GM21515 (cell line): Measurements from ENCODE around the gene MLST8.
"Not testable (repeated sequence)": the region's sequence is repeated elsewhere in the genome, so short reads cannot be mapped to it uniquely, and the experiment has no call there.

ENCODE experiments used
- ATAC-seq: cut with Tn5 transposase; IDR thresholded peaks from one replicate; pipeline ENCODE4 v1.9.1; 2021; ENCODE audit not compliant: unreplicated experiment

Gene MLST8

DNA sequence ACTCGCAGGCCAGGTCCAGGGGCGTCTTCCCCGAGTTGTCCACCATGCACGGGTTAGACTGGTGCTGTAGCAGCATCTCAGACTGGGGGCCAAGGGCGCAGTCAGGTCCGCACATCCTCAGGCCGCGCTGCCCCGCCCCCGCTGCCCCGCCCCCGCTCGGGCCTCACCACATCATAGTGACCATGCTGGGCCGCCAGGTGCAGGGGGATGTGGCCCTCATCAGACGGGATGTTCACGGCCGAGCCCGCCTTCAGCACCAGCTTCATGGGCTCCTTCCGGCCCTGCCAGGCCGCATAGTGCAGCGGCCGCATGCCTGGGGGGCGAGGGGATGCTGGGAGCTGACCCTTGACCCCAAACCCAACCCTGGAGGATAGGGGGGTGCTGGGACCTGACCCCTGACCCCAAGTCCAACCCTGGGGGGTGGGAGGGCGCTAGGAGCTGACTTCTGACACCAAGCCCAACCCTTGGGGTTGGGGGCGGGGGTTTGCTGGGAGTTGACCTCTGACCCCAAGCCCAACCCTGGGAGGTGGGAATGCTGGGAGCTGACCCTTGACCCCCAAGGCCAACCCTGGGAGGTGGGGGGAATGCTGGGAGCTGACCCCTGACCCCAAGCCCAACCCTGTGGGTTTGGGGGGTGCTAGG, 15.9 kb upstream of the MLST8 start:
- no peak for ATAC-seq

DNA sequence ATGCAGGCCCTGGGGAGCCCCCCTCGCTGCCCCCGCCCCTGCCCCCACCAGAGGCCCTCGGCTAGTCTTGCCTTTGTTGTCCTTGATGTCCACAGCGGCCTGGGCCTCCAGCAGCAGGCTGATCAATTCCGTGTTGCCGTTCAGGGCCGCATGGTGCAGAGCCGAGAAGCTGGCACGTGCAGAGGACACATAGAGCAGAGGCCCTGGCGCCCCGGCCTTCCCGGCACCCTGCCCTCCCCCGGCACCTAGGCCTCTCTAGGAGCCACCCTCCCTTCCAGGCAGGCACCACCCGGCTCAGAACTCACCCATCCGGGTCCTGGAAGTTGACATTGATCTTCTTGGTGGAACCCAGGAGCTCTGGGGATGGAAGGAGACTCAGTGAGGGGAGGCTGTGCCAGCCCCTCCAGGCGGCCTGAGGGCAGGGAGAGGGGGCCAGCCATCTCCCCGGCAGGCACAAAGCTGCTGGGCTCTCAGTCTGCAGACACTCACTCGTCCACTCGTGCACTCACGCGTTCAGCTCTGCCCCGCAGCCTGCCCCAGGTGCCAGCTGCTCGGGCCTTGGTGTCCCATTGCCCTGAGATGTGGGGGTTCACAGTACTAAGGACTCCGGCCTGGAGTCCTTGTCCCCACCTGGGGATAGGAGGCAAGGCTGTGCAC, 15.1 kb upstream of the MLST8 start:
- no peak for ATAC-seq

GRCh38 chr16:2190659-2191445, 14.4 kb upstream of the MLST8 start:
- no peak for ATAC-seq

DNA sequence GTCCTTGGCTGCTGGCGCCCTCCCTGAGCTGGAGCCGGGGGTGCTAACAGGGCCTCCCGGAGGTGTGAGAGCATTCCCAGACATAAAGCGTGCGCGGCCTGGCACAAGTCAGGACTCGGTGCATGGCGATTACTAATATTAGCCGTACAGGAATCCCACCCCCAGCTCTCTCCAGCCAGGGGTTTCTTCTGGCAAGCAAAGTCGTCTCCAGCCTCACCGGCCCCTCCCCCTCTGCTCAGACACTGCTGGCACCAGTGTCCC, 13.9 kb upstream of the MLST8 start:
- ATAC-seq, result no peak

DNA sequence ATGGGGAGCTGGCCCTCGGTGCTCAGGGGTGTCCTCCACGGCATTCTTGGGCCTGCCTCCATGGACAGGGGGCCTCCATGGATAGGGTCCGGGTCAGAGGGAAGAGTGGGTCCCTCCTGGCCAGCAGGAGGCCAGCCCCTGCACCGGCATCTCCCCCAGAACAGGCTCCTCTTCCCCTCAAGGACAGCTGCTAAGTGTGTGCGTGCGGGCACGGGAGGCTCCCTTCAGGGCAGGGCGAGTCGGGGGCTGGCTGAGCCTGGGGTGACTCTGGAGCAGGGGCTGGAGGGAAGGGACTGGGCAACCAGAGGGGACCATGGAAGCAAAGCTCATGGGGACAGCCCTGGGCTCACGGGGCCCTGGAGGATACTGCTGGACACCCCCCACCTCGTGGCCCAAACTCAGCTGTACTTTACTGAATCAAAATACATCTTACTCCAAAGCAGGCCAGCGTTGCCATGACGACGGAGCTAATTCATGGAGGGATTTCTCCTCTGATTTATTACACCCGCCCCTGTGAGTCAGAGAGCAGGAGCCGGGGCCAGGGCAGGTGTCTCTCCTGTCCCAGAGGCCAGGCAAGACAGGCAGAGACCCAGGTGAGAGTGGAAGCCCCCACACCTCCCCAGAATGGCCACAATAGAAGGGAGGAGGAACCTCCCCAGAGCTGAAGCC, 11.0 kb upstream of the MLST8 start:
- no peak for ATAC-seq

GRCh38 chr16:2194852-2195321, 10.4 kb upstream of the MLST8 start:
- no peak for ATAC-seq

DNA sequence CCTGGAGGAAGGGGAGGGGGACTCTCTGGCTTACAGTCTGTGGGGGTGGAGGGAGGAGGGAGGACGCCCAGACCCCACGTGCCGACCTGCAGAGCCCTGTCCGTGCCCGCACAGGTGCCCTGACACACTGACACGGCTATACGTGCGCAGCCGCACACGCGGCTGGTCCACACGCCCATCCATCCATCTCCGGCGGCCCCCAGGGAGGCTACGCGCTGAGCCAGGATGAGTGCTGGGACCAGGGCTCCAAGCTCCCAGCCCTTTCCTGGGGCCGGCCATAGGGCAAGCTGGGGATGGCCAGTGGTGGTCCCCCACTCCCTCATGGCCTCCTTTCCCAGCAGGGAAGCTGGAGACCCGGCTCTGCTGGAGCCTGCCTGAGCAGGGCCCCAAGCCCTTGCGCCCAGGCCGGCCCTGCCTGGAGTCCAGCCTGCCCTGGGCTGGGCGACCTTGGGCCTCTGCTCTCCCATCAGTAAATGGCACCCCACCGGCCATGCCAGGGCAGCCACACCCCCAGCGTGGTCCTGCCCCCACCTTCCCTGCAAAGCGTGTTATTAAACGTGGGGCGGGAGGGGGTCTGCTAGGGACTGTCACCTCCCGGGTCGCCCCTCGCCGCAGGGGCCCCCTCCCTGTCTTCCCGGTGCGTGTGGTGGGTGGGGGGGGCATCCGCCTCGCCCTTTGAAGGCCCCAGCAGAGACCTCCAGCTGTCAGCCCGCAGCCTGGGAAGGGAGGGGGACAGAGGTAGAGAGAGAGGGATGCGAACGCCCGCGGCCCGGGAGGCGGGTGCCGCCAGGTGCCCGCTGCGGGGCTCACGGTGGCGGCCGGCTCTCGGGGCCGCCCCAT, 9.7 kb upstream of the MLST8 start:
- ATAC-seq, result no peak

GRCh38 chr16:2196162-2196980, 8.9 kb upstream of the MLST8 start, which contains the start of gene CASKIN1:
Gene CASKIN1, minus strand, starts transcription at chr16:2196605. Its CDS starts 173 bp downstream, at chr16:2196432.
- ATAC-seq, result no peak

DNA sequence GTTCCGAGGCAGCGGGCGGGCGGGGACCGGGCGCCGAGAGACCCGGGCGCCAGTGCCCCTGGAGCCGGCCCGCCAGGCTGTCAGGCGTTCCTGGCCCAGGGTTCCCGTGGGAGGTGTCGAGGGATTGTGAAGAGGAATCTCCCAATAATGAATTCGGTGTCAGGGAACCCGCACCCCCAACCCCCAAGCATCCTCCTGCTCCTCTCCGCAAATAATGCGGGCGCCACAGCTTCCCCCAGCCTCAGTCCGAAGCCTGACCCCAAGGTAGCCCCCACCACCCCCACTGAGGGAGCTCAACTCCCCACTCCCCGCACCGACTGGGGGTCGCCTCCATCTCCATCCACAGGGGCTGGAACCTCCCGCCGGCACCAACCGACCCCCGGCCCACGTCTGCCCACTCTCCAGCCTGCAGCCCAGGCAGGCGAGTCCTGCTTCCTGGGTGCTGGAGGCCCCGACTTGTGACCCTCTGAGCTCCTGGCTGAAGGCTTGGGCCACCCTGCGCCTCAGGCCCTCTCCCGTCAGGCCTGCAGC, 8.2 kb upstream of the MLST8 start:
- ATAC-seq, result no peak

GRCh38 chr16:2197765-2198164, 7.5 kb upstream of the MLST8 start:
- no peak for ATAC-seq

DNA sequence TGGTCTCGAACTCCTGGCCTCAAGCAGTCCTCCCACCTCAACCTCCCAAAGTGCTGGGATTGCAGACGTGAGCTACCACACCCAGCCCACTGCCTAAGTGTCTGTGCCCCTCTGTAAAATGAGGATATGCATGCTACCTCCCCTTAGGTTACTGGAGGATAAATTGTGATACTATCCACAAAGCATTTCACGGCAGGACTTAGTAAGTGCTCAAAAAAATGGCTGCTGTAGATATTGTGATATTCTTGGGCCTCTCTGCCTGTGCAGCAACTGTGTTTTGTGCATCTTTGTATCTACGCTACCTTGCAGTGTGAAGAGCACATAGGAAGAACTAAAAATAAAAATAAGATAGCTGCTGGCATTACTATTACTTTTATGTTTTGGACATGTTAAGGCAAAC, 7.0 kb upstream of the MLST8 start:
- ATAC-seq, result no peak

DNA sequence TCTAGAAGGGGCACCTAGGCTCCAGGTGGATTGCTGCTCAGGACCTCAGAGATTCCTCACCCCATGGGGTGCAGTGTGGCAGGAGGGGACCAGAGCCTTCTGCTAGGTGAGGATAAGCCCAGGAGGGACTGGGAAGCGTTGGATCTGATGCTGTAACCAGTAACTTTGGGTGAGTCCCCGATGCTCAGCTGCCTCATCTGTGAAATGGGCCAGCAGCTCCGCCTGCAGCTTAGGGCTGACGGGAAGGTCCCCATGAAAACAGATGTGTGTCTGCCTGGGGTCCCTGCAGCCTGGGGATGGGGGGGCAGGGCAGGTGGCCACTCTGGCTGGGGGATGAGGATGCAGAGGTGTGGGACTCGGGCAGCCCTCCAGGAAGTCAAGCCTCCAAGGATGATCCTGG, 6.2 kb upstream of the MLST8 start:
- no peak for ATAC-seq

GRCh38 chr16:2199621-2200139, 5.6 kb upstream of the MLST8 start:
- ATAC-seq, result no peak

- no peak for ATAC-seq
Observed at GRCh38 chr16:2200313-2200712, 4.9 kb upstream of the MLST8 start.

GRCh38 chr16:2203119-2203688, 2.0 kb upstream of the MLST8 start:
- not testable (repeated sequence) for ATAC-seq

- peak; percentile 13 for ATAC-seq
Observed at GRCh38 chr16:2204416-2205103, 694 bp upstream of the MLST8 start.

DNA sequence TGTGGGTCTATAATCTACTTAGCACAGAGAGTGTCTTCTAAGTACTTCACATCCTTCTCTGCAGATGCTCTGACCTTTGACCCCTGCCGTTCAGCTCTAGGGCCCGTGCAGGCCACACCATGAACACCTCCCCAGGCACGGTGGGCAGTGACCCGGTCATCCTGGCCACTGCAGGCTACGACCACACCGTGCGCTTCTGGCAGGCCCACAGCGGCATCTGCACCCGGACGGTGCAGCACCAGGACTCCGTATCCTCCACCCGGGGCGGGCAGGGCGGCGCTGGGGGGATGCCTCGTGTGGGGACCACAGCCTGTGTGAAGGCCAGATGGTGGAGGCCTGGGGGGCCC, 686 bp downstream of the MLST8 start:
- ATAC-seq, result peak; percentile 9

GRCh38 chr16:2206420-2206779, 1.1 kb downstream of the MLST8 start:
- ATAC-seq, result no peak
